Ishikawa (cell line): Measurements from ENCODE around the gene ETDC.

Source experiments
- RAD21 ChIP-seq: IDR thresholded peaks from 2 replicates; pipeline ENCODE4 v1.6.1; 2012; ENCODE audit warnings: low read depth
- ZBTB7A ChIP-seq: IDR thresholded peaks from 2 replicates; pipeline ENCODE4 v1.6.1; 2012; ENCODE audit warnings: low read depth

DNA sequence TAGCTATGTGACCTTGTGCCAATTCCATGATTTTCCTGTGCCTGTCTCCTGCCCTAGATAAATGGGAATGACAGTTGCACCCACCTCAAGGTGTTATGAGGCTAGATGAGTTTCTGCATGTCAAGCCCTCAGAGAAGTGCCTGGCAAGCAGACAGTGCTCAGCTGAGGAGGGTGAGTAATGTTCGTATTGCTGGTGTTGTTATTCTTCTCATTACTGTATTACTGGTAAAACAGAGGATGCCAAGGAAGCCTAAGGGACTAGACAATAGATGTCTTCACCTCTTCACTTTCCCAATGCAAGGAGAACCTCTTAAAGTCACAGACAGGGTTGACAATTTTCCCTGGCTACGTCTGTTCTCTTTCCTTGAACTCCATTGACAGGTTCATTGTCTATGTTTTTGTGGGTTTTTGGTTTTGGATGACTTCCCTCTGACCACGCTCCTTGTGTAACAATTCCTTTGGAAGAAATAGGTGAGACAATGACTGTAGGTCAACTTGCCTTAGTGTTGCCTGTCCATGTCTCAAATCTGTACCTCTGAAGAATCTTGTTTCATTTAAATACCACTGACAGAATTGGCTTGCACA, 19.2 kb downstream of the ETDC start:
- no peak for TF ChIP-seq ZBTB7A
- no peak for TF ChIP-seq RAD21
